HG03469 (cell line): ENCODE measurements around the gene SLC16A8.
"Not testable (repeated sequence)": the region's sequence is repeated elsewhere in the genome, so short reads cannot be mapped to it uniquely, and the experiment has no call there.

Experiments used
- ATAC-seq: cut with Tn5 transposase; IDR thresholded peaks from one replicate; pipeline ENCODE4 v1.9.1; 2021; ENCODE audit warnings: mild to moderate bottlenecking, moderate library complexity, moderate number of reproducible peaks; ENCODE audit not compliant: unreplicated experiment

Gene SLC16A8

GRCh38 chr22:38051261-38051660 is 32.7 kb downstream of the SLC16A8 start:
- ATAC-seq: no peak

DNA sequence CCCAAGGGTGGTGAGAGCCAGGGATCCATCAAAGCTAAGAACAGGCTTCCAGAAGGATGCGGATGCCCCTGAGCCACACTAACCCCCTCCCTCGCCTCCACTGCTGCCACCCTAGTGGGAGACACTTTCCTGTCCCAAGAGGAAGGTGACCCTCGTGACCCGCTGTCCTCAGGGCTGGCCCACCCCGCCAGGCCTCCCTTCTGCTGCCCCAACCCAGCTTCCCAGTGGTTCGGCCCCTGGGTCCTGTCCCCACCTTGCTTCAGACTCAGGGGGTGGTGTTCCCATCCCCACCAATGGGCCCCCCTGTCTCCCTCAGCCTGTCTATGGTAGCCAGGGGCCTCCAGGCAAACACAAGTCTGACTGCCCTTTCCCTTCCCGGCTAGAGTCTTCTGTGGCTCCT is 33.3 kb downstream of the SLC16A8 start:
- no peak for ATAC-seq

DNA sequence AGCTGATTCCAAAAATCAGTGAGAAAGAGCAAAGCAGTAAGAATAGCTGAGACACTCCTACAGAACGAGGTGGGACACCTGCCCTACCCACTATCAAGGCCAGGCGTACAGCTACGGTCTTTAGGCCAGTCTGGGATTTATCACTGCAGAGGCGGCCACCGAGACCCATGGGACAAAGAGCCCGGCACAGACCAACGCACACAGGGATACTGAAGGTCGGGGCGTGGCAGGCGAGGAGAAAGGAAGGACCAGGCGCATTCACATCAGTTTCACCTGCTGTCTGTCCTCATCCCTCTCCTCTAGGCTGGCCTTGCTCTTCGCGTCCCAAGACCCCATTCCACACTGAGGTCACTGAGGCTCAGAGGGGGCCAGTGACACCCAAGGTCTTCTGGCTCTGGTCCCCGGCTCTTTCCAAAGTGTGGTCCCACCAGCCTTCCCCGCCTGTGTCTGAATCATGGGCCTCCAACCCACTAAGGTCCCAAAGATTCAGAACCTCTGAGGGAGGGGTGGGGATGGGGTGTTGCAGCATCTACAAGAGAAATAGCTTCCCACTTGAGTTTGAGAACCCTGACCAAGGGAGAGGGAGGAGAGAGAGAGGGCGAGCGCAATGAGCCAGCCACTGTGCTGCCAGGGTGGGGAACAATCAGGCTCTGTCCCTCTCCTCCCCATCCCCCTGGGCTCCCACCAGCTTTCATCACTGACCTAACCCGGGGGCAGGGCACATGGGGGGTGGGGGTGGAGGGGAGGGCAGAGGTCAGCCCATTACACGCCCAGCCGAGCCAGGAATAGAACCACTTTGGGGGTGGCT is 34.0 kb downstream of the SLC16A8 start:
- ATAC-seq: no peak

- no peak for ATAC-seq
These were observed 37.8 kb downstream of the SLC16A8 start for GRCh38 chr22:38046070-38046748.

GRCh38 chr22:38043151-38044039 is 40.6 kb downstream of the SLC16A8 start:
- no peak for ATAC-seq

DNA sequence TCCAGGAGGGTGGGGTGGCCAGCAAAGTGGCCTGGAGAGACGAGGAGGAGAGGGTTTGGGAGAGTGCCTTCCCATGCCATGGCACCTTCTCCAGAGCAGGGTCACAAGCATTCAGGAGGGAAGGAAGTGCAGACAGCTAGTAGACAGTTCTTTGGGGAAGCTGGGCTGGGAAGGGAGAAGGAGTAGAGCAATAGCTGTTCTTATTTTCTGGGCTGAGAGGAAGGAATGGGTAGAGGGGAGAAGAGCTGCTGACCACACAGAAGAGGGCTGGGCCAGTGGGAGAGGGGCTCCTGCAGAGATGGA is 41.5 kb downstream of the SLC16A8 start:
- ATAC-seq: no peak

DNA sequence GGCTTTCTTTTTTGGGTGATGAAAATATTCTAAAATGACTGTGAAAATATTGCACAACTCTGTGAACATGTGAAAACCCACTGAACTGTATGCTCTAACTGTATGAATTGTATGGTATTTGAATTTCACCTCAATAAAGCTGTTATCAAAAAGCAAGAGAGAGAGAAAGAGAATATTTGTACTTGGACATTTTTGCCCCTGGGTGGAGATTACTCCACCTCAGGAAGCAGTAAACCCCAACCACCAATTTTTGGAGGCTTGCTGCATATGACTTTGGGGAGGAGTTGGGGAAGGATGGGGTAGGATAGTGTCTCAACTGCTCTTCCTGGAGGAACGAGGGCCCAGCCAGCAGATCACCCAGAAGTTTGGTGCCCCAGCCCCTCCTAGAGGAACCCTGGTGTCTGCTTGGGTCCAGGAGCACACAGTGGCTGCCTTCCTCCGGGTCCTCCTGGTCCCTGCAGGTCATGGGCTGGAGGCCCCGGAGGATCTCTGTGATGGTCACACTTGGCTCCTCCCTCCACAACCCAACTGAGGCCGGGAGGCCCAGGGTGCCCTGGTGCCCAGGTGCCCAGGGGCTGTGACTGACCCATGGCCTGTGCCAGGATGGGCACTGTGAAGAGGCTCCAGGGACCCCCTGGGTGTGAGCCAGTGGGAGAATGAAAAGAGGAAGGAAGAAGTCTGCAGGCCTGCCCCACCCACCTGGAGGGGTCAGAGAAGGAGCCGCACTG is 42.1 kb downstream of the SLC16A8 start:
- no peak for ATAC-seq

GRCh38 chr22:38040953-38041759 is 42.8 kb downstream of the SLC16A8 start:
- no peak for ATAC-seq

DNA sequence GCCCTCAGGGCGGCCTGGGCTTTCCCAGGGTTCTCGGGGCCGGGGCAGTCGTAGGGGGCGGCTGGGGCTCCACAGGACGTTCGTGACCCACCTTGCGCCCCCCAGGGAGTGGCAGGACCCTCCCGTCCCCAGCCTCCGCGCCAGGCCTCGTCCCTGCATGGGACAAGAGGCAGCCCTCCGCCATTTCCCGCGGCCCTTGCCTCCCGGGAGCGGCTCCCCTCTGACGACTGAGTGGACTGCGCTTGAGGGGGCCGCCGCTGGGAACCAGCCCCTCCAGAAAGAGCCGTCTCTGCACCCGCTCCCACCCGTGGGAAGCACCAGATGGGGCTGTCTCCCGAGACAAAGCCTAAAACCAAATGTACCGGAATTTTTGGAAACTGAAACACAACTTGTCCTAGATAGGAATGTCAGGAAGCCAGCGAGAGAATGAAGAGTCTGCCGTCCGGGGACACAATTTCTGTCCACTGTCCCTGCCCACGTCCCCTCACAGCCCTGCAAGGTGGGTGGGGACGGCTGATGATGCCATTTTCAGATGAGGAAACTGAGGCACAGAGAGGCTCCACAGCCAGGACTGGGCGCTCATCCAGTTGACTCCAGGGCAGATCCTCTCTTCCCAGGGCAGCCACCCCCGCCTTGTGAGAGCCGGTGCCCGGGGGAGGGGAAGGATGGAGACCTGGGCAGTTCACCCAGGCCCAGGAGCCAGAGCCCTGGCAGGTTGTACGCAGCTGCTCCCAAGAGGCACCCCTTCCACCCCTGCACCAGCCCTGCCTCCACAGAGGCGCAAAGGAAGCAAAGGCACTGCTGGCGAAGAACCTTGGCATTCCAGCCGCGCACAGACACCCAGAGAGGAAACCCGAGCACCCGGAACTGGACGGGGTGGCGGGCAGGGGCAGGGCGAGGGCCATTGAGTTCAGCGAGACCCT is 44.8 kb downstream of the SLC16A8 start:
- no peak for ATAC-seq

- ATAC-seq: no peak
These were observed 45.6 kb downstream of the SLC16A8 start for GRCh38 chr22:38038426-38038825.

GRCh38 chr22:38037367-38038150 is 46.4 kb downstream of the SLC16A8 start:
- ATAC-seq: not testable (repeated sequence)

- no peak for ATAC-seq
These were observed 47.5 kb downstream of the SLC16A8 start for GRCh38 chr22:38036392-38037062.

DNA sequence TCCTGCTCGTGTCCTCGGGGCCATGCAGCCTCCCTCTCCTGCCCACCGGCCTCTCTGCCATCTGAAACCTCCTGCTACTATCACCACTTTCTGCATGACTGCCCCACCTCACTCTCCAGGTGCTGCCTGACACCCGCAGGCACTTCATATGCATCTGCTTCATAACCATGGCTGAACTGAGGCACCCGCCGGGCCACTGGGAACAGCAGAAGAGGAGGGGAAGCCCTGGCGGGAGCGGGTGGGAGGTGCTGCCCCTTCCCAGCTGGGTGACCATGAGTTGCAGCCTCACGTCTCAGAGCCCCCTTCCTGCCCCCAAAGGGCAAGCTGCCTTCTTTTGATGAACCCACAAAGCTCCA is 48.5 kb downstream of the SLC16A8 start:
- ATAC-seq: no peak

- ATAC-seq: no peak
These were observed 49.0 kb downstream of the SLC16A8 start for GRCh38 chr22:38034884-38035529.

GRCh38 chr22:38034278-38034882 is 49.6 kb downstream of the SLC16A8 start:
- no peak for ATAC-seq

DNA sequence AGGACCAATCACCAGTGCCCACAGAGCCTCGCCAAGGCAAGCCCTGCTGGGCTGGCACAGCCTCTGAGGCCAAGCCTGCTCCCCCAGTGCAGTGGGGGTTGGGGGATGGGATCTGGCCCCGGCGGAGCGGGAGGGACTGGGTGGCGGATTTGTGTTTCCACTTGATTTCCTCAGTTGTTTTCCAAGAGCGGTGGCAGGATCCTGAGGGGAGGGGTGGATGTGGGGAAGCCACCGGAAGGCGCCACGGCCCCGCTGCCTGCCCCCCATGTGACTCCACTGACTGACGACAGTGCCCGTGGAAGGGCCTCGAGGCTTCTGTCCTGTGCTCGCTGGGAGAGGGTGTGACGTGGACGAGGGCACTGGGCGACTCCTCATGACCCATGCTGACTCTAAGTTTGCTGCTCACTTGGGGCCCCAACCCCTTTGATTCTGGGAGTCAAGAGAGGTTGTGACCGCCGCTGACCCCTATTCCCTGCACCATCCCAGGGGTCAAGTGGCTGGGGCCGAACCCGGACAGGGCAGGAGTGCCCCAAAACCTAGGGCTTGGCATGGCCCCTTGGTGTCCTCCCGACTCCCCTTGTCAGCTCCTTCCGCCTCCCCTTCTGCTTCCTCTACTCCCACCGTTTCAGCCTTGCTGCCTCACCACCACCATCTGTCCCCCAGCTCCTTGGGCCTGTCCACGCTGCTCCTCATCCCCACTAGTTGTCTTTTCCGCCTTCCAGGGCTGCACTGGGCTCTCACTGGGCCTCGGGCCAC is 50.3 kb downstream of the SLC16A8 start:
- no peak for ATAC-seq
